CD4-positive, alpha-beta T cell treated with Interleukin-10 for 1 hour (primary cell): ENCODE results near the gene ZNF316.

ENCODE experiments used
- DNase-seq: peaks from one replicate; pipeline ENCODE4 v3.0.0-alpha.2; 2020

ZNF316 gene

GRCh38 chr7:6701860-6702259, 64.7 kb downstream of the ZNF316 start:
- DNase-seq: no peak
